GM12891 (cell line): Measurements from ENCODE around the gene PLCB1.

Experiments used
- POLR2A ChIP-seq: IDR thresholded peaks from 2 replicates; pipeline ENCODE4 v1.6.1; 2011; ENCODE audit warnings: low read depth, low read length, control low read depth
- TAF1 ChIP-seq: IDR thresholded peaks from 2 replicates; pipeline ENCODE4 v1.6.1; 2011; ENCODE audit warnings: low read depth, low read length, control low read depth

DNA sequence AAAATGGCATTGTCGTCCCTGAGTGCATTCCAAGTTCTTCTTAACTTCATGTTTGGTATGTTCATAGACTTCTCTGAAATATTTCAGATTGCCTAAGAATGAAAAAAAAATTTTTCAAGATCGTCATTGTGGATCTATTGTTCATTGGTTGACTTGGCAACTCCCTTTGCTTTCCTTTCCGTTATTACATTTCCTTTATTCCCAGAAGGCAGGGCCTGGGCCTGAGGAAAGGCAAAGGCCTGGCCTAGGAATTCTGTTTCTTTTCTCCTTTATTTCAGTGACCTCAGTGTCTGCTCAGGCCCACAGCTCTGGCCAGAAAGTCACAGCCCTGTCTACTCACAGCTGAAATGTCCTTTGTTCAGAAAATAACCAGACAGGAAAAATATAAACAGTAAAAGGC, 535.2 kb downstream of the PLCB1 start:
- no peak for TF ChIP-seq POLR2A
- TF ChIP-seq TAF1: no peak
